Right lung (tissue), 5 donors: Measurements from ENCODE around the gene PYGM. TPM values are rescaled to one million over a fixed set of nuclear protein-coding genes. Genes with fewer than 3 reads are reported as not detected.

Experiments used
- DNase-seq, 2 donors: peaks; one replicate each; pipeline ENCODE4 v3.0.0-alpha.2; 2013
- polyA plus RNA-seq, 5 donors: library from polyadenylated mRNA; unstranded; fragments of 120-200 nt; gene quantifications; one replicate each; pipeline versions ENCODE4 v1.2.1 to v1.2.3, GENCODE V29; 2013; ENCODE audit warnings: inconsistent platforms in 1 of 5, low replicate concordance in 1 of 5; ENCODE audit not compliant: insufficient read length in 5 of 5, insufficient read depth in 1 of 5

PYGM gene
- polyA plus RNA-seq, 5 donors, result 1.7 to 12.9 (median 2.7) TPM

DNA sequence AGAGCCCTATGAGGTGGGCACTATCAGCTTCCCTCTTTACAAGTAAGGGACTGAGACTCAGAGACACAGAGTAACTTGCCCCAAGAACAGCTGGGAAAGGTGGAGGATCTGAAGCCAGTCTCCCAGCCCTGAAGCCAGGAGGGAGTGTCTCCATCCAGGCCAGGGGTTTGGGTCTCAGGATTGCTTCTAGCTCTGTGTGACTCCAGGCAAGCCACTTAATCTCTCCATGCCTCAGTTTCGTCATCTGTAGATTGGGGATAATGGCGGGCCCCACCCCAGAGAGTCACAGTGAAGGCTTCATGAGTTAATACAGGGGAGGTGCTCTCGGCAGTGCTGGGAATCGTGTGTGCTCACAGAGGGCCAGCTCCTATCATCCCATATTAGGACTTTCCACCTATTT is 32.7 kb upstream of the PYGM start:
- no peak for DNase-seq

DNA sequence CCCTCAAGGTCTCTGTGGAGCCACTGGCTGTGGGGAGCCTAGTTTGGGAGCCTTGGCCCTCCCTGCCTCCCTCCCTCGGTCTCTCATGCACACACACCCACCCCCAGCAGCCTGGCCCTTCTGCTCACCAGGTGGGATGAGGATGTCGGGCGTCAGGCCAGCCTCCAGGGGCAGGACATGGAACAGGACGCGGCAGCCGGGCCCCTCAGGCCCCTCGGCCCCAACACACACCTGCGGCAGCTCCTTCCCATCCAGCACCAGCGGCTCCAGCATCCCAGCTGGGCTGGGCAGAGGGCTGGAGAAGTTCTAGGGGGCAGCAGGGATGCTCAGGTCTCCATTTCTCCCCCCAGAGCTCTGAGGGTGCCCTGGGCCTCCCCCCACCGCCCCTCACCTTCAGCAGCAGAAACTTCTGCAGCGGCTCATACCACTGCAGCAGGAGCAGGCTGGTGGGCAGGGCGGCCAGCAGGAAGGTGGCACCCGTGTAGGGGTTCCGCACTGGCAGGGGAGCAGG is 32.1 kb upstream of the PYGM start:
- no peak for DNase-seq

DNA sequence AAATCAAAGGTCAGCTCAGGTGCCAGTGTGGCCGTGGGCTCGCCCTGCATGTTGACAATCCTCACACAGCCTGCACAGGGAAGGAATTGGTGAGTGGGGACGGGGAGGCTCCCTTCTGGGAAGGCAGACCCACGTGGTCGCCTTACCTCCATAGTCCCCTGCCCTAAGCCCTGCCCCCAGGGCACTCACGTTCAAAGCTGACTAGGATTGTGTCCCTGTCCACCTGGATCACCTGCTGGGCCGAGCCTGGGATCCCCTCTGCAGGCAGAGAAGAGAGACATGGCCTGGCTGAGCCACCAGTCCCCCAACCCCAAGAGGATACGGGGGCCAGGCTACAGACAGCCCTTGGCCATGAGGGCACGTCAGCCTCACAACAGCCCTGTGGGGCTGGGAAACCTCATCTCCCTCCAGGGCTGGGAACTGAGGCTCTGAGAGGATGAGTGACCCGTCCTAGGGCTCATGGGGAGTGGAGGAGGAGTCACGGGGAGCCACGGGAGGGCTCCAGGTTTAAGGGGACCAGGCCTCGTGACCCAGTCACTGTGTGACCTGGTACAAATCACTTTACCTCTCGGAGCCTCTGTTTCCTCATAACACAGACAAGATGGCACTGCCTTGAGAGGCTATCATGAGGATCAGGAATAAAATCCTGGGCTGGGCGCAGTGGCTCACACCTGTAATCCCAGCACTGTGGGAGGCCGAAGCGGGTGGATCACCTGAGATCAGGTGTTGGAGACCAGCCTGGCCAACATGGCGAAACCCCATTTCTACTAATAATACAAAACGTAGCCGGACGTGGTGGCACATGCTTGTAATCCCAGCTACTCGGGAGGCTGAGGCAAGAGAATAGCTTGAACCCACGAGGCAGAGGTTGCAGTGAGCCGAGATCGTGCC is 30.7 kb upstream of the PYGM start:
- no peak for DNase-seq

DNA sequence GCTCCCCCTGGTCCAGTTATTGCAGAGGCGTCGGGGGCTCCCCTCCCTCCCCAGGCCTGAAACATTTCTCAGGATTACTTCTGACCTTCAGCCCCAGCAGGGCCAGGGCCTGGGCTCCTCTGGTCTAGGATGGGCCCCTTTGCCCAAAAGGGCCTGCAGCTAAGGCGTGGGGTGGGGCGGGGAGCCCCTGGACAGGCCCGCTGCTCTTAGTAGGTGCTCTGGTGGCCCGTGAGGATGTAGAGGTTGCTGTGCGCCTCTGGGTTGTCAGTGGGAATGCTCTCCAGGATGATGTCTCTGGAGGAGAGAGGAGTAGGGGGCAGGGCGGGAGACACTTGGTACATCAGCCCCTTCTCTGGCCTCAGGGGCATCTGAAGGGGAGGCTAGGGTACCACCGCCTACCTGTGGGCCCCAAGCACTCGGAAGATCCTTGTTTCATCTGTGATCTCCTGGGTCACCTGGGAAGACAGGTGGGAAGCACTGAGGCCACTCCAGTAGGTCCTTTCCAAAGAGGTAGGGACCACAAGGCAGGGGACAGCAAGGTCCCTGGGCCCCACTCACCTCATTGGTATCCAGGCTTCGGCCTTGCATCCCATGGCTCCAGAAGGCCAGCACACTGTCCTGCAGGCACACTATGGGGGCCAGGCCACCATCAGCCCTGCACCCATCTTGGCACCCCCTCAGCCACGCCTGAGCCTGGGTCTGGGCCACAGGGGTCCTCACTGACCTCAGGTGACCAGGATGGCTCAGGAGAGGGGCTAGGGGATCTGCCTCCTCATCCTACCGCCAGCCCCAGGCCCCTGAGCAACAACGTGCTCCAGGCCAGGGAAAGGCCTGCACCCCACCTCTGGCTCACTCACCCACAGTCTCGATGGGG is 29.8 kb upstream of the PYGM start:
- no peak for DNase-seq

DNA sequence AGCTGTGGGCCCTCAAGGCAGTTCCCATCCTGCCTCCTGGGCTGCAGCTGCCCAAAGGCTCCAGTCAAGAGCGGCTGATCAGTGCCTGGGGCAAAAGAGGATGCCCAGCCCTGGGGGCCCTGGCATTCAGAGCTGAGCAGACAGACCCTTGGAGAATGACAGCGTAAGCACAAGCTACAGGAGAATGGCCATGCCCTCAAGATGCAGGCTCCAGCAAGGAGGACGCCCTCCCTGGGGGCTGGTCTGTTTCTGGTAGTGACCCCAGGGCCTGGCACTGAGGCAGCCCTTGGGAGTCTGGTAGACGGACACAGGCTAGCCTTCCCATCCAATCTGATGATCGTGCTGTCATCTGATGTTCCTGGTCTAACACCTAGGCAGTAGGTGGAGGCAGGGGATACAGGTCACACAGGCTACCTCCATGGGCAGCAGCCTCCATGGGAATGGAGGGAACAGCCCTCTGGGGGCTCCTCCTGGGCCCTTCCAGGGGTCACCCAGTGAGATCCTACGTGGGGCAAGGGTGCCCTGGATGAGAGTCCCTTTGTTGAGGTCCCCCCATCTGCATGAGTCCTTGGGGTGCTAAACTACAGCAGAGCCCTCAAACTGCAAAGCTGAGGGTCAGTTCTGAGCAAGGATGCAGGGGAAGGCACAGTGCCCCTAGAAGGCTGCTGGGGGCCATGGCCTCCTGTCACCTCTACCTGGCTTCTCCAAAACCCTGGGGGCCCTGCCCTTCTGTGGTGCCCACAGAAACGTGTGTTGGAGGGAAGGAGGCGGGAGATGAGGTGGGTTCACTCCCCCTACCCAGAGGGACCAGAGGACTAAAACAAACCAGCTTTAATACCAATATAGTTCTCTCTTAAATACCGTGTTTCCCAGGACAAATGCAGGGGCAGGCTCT is 28.8 kb upstream of the PYGM start:
- DNase-seq, result no peak

DNA sequence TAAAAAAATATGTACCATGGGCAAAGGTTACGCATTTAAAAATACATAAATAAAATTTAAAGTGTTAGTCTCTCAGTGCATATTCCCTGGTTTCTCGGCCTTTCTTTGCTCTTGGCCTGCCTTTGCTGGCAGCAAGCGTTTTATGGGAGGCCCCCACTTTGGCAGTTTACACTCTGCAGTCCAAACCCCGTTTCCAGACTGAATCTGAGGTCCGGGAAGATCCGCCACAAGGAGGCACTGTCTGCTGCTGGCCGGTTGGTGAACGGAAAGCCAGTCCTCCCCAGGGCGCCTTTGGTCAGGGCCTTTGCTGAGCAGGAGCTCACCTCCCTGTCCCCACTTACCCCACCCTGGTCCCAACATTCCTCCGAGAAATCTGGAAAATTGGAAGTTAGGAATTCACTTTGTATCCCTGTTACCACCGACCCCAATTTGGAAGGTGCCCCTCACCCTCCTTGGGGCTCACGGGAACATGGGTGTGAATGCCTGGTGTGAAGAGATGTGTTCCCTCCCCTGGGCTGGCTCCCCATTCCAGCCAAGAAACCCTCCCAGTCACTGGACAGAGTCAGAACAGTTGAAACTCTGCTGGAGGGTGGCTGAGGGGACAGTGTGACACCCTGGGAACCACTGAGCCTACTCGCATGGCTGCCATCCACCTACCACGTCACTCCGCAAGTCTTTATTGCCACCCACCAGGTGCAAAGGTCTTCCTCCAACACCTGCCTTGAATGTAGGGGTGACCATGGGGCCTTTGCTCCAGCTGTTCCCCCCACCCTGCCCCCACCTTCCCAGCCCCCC is 27.9 kb upstream of the PYGM start:
- no peak for DNase-seq

DNA sequence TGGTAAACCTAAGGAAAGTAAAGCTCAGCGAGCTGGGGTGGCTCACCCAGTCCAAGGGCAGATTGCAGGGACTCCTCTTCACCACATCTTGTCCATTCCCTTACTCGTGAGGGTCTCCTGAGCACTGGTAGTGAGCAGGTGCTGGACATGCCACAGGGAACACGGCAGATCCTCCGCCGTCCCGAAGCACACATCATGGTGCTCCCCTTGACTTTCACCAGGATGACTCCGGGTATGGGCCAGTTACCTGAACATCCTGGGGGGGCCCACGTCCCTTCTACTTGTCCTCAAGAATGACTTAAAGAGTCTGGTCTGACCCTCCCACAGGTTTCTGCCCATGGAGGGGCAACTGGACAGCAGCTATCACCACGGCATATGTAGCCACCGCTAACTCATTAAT is 26.5 kb upstream of the PYGM start:
- no peak for DNase-seq

DNA sequence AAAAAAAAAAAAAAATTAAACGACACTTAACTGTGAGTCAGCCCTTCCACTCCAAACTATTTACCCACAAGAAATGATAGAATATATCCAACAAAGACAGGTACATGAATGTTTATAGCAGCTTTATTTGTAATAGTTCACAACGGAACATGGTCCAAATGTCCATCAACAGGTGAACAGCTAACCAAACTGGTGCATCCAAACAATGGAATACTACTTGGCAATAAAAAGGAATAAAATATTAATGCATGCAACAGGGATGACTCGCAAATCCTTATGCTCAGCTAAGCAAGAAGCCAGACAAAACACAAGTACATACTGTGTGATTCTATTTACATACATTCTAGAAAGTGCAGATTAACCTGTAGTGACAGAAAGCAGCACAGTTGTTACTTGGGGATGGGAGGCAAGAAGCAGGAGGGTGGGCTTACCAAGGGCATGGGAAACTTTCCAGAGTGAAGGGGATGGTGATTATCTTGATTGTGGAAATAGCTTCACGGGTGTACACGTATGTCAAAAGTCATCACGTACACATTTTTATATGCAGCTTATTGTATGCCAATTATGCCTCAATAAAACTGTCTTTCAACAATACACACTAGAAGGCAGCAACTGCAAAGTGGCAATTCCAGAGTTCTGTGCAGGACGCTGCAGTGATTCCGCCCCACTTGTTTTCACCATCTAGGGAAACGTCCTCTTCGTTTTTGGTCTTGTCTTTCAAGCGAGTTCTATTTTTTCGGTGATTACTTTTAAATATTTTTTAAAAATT is 25.2 kb upstream of the PYGM start:
- no peak for DNase-seq

DNA sequence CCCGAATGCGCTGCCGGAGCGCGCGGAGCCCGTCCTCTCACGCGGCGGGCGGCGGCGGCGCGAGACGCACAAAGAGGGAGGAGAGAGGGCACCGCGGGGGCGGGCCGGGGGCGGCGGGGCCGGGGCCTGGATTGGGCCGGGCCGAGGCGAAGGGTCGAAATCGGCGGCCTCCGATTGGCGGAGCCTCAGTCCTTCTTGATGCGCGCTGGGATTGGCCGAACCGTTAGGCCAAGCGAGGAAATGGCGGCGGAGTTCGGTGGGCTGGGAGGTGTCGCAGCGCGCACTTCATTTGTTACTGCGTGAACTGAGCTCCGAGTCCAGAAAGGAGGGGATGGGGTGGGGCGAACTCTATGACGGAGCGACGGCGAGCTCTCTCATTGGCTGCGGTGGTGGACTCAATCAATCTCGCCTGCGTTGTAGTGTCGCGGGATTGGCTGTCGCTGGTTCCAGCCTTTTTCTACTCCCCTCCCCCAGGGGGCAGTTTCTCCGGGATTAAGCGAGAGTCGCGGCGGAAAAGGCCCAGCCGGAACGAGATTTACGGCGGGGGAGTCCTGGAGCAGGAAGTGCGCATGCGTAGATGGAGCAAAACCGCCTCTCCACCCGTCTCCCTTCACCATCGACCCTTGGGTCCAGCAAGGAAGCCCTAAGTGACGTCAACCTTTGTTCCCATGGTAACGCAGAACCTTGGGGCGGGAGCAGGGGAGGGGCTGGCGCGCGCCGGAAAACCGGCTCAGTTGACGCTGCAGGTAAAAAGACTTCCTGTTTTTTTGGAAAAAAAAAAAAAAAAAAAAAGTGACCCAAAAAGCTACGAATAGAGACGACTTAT is 18.9 kb upstream of the PYGM start, which contains the start of gene SF1:
SF1 (minus strand) TSS at position 70 of the 826 bp plus-strand sequence. CDS start 150 bp downstream, outside the sequence.
- DNase-seq, result peak; percentile 100

DNA sequence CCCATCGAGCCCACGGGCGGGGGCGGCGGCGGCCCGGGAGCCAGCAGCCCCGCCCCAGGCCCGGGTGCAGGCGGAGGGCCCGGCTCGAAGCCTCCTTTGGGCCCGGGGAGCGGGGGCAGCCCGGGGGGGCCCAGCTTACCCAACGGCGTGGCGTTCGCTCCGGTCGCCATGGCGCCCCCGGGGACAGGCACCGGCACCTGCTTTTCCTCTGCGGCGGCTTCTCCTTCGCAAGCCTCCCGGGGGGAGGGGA is 18.4 kb upstream of the PYGM start:
- DNase-seq, result no peak

DNA sequence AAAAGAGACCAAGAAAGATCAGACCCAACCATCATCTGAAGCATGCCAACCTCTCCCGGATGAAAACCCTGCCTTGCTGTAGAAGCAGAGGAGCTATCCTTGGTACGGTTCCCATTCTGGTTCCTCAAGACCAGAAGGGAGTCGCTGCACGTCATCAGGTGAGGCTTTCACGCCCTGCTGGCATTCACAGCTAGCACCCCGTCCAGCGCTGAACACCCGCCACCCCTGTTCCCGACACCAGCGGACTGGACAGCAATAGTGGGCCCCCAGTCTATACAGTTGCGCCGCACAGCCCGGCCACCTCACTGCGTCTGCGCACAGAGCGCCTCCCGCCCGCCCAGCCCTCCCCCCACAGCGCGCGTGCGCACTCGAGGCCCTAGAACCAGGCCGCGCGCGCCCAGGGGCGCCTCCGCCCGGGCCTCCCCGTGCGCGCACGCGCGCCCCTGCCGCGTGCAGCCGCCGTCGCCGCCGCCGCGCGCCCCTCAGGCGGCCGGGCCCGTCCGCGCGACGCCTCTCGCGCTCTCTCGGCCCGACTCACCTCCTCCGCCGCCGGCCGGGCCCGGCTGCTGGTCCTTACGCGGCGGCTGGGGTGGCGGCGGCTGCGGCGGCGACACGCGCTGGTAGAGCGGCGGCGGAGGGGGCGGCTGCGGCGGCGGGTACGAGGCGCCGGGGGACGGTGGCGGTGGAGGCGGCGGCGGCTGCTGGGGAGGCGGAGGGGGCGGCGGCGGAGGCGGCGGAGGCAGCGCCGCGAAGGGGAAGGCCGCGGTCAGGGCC is 17.9 kb upstream of the PYGM start:
- peak; percentile 89 to 92 for DNase-seq

DNA sequence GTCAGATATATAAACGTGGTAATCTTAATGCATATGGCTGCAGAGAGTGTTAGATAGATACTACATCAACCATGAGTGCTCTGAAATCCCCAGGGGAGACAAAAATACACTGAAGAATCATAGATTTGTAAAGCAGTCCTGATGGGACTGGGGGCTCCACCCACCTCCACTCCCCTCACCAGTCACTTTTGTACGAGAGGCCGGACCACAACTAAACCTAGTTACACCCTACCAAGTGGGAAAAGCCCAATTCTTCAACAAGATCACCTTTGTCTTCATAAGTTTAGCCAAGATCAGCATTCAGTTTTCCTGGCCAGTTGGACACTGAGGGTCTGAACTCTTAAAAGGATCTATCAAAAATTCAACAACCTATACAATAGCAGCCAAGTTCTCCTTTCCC is 17.1 kb upstream of the PYGM start:
- DNase-seq, result no peak

DNA sequence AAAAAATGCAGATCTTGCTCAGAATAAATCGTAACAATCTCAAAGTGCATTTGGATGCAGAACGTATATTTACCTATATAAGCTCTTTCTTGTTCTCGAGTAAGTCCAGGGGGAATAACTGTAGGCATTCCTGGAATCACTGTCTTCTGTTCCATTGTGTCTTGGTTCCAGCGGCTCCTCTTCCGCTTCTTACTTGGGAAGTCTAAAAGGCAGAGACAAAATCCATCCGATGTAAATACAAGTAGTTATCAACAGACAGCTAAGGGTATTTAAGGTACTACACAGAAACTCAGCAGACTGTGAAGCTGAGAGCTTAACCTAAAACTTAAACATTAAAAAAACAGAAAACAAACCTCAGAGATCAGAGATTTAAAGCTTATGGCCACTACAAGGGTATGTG is 16.7 kb upstream of the PYGM start:
- DNase-seq, result no peak

DNA sequence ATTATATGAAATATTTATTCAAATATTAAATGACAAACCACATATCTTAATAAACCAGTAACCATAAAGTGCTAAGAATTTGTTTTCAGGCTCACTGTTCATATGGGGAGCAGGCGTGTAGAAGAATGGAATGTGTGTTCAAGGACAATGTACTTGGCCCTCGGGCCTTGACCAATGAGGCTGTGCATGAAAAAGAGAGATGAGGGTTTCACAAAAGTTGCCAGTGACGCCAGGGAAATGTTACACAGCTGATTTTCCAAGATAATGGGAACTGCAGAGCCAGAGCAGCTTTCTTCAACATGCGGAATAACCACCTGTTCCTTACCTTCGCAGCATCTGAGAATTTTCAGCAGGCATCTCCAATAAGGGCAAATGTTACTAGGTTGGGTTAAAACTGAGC is 14.4 kb upstream of the PYGM start:
- DNase-seq, result no peak

DNA sequence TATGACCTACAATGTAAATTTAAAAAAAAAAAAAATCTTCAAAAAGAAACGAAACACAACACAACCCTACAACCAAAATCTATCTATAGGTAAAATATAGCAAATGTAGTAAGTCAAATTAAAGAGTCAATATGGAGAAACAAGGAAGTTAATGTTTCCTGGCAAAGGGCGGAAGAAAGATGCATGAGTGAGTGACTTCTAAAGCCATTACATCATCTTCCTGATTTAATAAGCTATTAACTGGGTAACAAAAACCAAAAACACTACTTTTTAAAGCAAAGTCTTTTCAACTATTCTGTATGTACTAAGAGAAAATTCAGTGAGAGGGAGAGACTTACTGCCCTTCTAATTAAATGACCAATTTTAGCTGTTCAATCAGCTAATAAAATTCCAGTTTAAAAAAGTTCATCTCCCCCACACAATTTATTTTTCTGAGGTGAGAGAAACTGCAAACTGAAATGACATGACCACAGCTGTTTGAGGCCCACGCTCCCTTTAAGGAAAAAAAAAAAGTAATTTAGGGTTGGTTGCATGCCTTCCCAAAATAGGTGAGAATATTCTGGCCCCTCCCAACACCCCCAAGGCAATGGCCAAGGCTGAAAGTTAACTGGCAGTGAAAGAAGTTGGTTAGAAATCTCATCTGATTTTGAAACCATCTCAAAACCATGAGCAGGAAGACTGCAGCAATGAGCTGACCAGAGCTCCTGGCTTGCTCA is 12.7 kb upstream of the PYGM start:
- no peak for DNase-seq

DNA sequence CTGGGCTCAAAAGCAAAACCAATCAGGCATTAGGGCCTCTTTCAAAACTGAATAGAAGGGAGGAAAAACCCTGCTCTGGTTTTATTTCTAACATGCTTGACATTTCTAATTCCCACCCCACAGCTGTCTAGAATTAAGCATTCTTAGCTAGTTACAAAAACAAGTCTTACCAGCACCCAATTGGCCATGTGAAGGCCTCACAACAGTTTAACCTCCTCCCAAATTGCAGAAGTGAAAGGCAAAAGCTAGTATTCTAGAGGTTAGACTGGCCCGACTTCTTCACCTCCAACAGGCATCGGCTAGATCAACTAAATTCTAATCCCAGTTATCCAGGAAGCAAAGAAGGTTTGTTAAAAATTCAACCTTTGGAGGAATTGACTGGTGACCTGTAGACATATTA is 12.1 kb upstream of the PYGM start:
- DNase-seq, result no peak

DNA sequence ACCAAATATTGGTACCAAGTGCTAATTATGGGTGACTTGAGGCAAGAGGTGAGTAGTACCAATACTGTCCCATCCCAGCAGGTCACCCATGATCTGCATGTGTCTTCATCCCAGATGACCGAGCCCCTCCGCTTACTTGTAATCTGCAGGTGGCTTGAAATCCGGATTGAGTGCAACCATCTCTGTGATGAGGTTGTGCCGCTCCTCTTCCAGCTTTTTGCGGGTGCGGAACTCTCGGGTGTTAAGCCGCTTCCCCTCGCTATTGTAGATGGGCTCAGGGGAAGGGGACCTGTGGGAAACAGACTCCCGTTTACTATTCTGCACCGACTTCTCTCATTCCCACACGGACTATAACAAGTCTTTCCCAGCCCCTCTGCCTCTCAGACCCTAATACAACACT is 10.3 kb upstream of the PYGM start:
- no peak for DNase-seq

DNA sequence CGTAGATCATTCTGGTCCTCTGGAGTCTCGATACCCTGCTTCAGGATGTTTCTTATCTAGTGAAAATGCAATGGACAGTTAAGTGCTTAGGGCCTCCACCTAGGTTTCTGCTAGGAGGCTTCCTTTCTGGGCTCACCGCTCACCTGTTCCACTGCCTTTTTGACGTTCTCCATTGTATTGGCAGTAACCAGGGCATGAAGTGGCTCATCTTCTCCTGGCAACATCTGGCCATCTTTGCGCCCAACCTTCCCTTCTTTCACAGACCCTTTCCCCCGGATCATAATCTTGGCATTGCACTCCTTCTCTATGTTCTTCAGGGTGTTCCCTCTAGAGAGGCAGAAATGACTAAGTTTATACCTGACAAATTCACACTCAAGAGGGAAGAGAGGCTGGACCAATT is 9.5 kb upstream of the PYGM start:
- DNase-seq, result no peak
